MM.1S (cell line): Measurements from ENCODE around the gene EPB42.

Experiments
- DNase-seq: peaks from one replicate; pipeline ENCODE4 v3.0.0-alpha.2; 2015
- H2AFZ ChIP-seq: fragments of 300-600 bp; sonication (generic); 2 replicates; pipeline ENCODE4 v1.6.0; 2016; ENCODE audit warnings: antibody characterized with exemption, low read length
- H3F3A ChIP-seq: fragments of 300-600 bp; sonication (generic); 2 replicates; pipeline ENCODE4 v1.6.1; 2016; ENCODE audit warnings: mild to moderate bottlenecking, antibody characterized with exemption, low read length, moderate library complexity, mixed read lengths; ENCODE audit not compliant: insufficient read depth
- H3K27ac ChIP-seq: fragments of 300-600 bp; sonication (generic); 2 replicates; pipeline ENCODE4 v1.5.1; 2016; ENCODE audit warnings: mild to moderate bottlenecking, low read length
- H3K27me3 ChIP-seq: fragments of 300-600 bp; sonication (generic); replicated peaks from 2 replicates; pipeline ENCODE4 v1.6.0; 2016; ENCODE audit warnings: low read length; ENCODE audit not compliant: insufficient read depth
- H3K36me3 ChIP-seq: fragments of 300-600 bp; sonication (generic); replicated peaks from 2 replicates; pipeline ENCODE4 v1.6.1; 2016; ENCODE audit warnings: mild to moderate bottlenecking, low read length, mixed read lengths; ENCODE audit not compliant: insufficient read depth
- H3K4me1 ChIP-seq: fragments of 300-600 bp; sonication (generic); 2 replicates; pipeline ENCODE4 v1.6.1; 2016; ENCODE audit warnings: low read length, mixed read lengths
- H3K4me2 ChIP-seq: fragments of 300-600 bp; sonication (generic); 2 replicates; pipeline ENCODE4 v1.6.0; 2016; ENCODE audit warnings: low read depth, low read length
- H3K4me3 ChIP-seq: fragments of 300-600 bp; sonication (generic); 2 replicates; pipeline ENCODE4 v1.5.1; 2016; ENCODE audit warnings: low read length, mixed read lengths
- H3K79me2 ChIP-seq: fragments of 300-600 bp; sonication (generic); 2 replicates; pipeline ENCODE4 v1.6.1; 2016; ENCODE audit warnings: mixed run types, low read length, mixed read lengths
- H3K9ac ChIP-seq: fragments of 300-600 bp; sonication (generic); 2 replicates; pipeline ENCODE4 v1.6.1; 2016; ENCODE audit warnings: low read length, mixed read lengths
- H3K9me2 ChIP-seq: fragments of 300-600 bp; sonication (generic); replicated peaks from 2 replicates; pipeline ENCODE4 v1.6.1; 2016; ENCODE audit warnings: mild to moderate bottlenecking, low read length, mixed read lengths; ENCODE audit not compliant: insufficient read depth
- H3K9me3 ChIP-seq: fragments of 300-600 bp; sonication (generic); replicated peaks from 2 replicates; pipeline ENCODE4 v1.6.1; 2016; ENCODE audit warnings: mild to moderate bottlenecking, low read length, mixed read lengths; ENCODE audit not compliant: insufficient read depth
- H4K20me1 ChIP-seq: fragments of 300-600 bp; sonication (generic); 2 replicates; pipeline ENCODE4 v1.6.1; 2016; ENCODE audit warnings: mild to moderate bottlenecking, low read length, moderate library complexity, mixed read lengths; ENCODE audit not compliant: insufficient read depth
- CTCF ChIP-seq: fragments of 300-600 bp; sonication (generic); IDR thresholded peaks from 2 replicates; pipeline ENCODE4 v1.5.1; 2016; ENCODE audit warnings: antibody characterized with exemption, low read length, mixed read lengths
- EZH2 ChIP-seq: fragments of 300-600 bp; sonication (generic); optimal IDR thresholded peaks from 2 replicates; pipeline ENCODE3; 2017; ENCODE audit warnings: low read depth, mild to moderate bottlenecking, antibody characterized with exemption, low read length, mixed read lengths
- EZH2phosphoT487 ChIP-seq: fragments of 300-600 bp; sonication (generic); IDR thresholded peaks from 2 replicates; pipeline ENCODE4 v1.6.1; 2018; ENCODE audit warnings: antibody characterized with exemption, low read length

EPB42 gene

GRCh38 chr15:43255376-43255775 lies 34.6 kb upstream of the EPB42 start:
- Histone ChIP-seq H3K4me1 (peaks cover 17% of the 10 kb centered on the region), H3K9ac (no peak overlapping the region), H3K4me3 (no peak overlapping the region), H3K36me3 (no peaks in the 10 kb centered on the region), H3K27me3 (no peaks in the 10 kb centered on the region), H3K27ac (no peak overlapping the region), H3F3A (peaks cover 9% of the 10 kb centered on the region), H3K79me2 (no peaks in the 10 kb centered on the region), H3K9me3 (no peaks in the 10 kb centered on the region), H4K20me1 (no peaks in the 10 kb centered on the region), H3K9me2 (no peaks in the 10 kb centered on the region), H2AFZ (no peak overlapping the region), H3K4me2 (no peak overlapping the region)
- DNase-seq, result no peak
- no peak for TF ChIP-seq EZH2
- no peak for TF ChIP-seq EZH2phosphoT487
- TF ChIP-seq CTCF, result no peak

GRCh38 chr15:43253431-43254403 lies 32.9 kb upstream of the EPB42 start:
- Histone ChIP-seq H3K4me2 (peak overlapping the region; percentile 61), H2AFZ (peak overlapping the region; percentile 65)

GRCh38 chr15:43251871-43252250 lies 31.0 kb upstream of the EPB42 start:
- Histone ChIP-seq H3K4me1 (peaks cover 17% of the 10 kb centered on the region), H3K27me3 (no peaks in the 10 kb centered on the region), H3K9ac (no peak overlapping the region), H3K27ac (no peak overlapping the region), H2AFZ (no peak overlapping the region), H3F3A (peaks cover 9% of the 10 kb centered on the region), H3K9me2 (no peaks in the 10 kb centered on the region), H3K79me2 (no peaks in the 10 kb centered on the region), H3K36me3 (no peaks in the 10 kb centered on the region), H3K9me3 (no peaks in the 10 kb centered on the region), H3K4me2 (no peak overlapping the region), H4K20me1 (no peaks in the 10 kb centered on the region), H3K4me3 (no peak overlapping the region)
- no peak for DNase-seq
- TF ChIP-seq CTCF (no peak), EZH2 (no peak), EZH2phosphoT487 (no peak)

More at GRCh38 chr15:43253431-43254403, 32.9 kb upstream of the EPB42 start:
- DNase-seq, result peak; percentile 73
- Histone ChIP-seq H3K27ac (peak overlapping the region; percentile 44; the same call in 1 of the 2 replicates), H3K9ac (no peak overlapping the region), H4K20me1 (no peaks in the 10 kb centered on the region), H3K27me3 (no peaks in the 10 kb centered on the region), H3F3A (peaks cover 9% of the 10 kb centered on the region), H3K36me3 (no peaks in the 10 kb centered on the region), H3K9me3 (no peaks in the 10 kb centered on the region), H3K4me1 (peaks cover 17% of the 10 kb centered on the region), H3K9me2 (no peaks in the 10 kb centered on the region), H3K4me3 (peak overlapping the region; percentile 15; the same call in 1 of the 2 replicates), H3K79me2 (no peaks in the 10 kb centered on the region)
- no peak for TF ChIP-seq CTCF
- TF ChIP-seq EZH2, result no peak
- no peak for TF ChIP-seq EZH2phosphoT487
